NCI-H2196 treated with DMSO at 0.1 percent for 48 hours (cell line): ENCODE results near the gene GJB1.

Source experiments
- DNase-seq: peaks from one replicate; lab custom pipeline; 2025; ENCODE audit not compliant: unreplicated experiment; lab: John Stamatoyannopoulos, UW

GJB1 gene

DNA sequence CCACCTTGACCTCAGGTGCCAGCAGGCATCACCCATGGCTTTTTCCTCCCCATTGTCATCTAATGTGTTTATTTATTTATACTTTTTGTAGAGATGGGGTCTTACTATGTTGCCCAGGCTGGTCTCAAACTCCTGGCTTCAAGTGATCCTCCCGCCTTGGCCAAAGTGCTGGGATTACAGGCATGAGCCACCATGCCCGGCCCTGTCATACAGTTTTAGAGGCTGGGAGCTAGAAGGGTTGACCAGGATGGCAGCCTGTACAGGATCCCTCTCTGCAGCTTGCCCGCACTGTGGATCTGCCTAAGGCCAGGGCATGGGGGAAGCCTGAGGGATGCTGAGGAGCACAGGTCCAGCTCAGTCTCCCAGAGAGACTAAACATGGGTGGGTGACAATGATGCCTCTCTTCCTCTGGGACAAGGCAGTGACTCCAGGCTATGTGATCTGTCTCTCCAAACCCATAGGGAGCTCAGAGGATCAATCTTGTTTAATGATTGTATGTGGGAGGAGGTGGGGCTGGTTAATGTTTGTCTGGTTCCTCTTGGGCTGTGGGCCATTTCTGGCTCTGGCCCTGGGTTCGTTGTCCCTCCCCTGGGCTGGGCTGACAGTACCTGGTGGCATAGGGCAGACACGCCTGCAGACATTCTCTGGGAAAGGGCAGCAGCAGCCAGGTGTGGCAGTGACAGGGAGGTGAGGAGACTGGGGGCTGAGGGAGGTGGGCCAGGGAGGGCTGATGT is 8.3 kb upstream of the GJB1 start:
- peak; percentile 20 for DNase-seq

DNA sequence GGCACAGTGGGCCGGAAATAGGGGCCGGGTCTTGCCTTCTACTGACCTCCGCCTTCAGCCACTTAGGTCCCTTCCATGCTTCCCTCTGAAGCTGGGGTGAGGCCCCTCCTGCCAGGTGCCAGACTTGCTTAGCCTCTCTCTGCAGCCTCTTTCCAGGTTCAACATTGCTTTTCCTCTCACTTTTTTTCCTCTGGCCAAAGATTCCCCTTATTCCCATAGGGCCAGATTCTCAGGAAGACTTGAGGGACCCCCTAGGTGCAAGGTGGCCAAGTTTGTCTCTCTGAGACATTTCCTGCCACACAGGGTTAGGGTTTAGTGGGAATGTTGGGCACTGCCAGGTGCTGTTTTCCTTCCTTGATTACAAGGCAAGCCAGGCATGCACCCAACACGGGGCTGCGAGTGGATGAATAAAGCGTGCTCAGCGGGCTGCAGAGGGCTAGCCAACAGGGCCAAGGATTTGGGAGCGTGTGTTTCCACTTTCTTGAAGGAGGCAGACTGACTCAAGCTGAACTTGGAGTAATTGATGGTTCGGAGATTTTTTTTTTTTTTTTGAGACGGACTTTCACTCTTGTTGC is 7.6 kb upstream of the GJB1 start:
- no peak for DNase-seq

DNA sequence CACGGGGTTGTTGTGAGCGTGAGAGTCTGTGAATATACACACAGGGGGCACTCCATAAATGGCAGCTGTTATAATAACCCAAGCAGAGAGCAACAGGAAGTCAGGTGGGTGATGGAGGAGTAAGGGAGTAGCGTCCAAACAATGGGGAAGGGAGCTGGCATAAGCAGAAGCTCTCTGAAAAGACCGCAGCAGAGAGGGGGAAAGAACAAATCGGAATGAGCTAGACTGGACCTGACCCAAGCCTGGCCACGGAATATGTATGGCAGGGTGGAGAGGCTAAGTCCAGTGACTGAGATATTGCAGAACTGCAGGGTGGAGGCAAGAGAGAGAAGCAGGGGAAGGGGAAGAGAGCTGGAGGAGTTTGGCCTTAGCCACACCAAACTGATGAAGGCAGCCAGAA is 6.5 kb upstream of the GJB1 start:
- peak; percentile 44 for DNase-seq

DNA sequence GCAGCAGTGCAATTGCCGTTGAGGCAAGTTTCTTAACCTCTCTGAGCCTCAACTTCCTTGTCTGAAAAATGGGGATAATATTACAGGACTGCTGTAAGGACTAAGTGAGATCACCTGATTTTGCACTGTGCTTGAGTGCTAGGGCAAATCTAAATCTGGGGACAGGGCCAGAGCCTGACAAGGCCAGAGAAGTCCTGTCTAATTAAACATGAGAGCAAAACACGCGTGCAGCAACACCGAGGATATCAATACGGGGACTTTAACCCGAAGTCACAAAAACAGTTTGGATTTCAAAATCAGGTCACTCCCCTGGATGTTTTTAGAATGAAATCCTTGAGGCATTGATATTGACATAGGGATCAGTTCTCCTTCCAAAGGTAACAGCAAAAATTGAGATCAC is 5.7 kb upstream of the GJB1 start:
- no peak for DNase-seq

DNA sequence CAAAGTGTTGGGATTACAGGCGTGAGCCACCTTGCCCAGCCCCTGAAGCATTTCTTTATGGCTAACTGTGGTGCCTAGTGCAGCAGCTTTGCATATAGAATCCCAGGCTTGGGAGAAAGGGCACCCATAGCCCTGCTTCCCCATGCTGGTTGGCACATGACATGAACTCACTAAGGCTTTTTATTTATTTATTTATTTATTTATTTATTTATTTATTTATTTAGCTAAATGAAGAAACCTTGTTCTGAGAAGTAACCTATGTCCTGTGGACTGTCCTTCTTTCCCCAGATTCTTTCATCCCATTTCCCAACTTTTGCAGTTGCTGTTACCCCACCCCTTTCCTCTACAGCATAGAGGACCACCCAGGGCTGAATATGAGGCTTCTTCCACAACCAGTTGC is 1.9 kb upstream of the GJB1 start:
- no peak for DNase-seq

DNA sequence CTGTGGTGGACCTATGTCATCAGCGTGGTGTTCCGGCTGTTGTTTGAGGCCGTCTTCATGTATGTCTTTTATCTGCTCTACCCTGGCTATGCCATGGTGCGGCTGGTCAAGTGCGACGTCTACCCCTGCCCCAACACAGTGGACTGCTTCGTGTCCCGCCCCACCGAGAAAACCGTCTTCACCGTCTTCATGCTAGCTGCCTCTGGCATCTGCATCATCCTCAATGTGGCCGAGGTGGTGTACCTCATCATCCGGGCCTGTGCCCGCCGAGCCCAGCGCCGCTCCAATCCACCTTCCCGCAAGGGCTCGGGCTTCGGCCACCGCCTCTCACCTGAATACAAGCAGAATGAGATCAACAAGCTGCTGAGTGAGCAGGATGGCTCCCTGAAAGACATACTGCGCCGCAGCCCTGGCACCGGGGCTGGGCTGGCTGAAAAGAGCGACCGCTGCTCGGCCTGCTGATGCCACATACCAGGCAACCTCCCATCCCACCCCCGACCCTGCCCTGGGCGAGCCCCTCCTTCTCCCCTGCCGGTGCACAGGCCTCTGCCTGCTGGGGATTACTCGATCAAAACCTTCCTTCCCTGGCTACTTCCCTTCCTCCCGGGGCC is 1.2 kb downstream of the GJB1 start:
- DNase-seq: no peak

DNA sequence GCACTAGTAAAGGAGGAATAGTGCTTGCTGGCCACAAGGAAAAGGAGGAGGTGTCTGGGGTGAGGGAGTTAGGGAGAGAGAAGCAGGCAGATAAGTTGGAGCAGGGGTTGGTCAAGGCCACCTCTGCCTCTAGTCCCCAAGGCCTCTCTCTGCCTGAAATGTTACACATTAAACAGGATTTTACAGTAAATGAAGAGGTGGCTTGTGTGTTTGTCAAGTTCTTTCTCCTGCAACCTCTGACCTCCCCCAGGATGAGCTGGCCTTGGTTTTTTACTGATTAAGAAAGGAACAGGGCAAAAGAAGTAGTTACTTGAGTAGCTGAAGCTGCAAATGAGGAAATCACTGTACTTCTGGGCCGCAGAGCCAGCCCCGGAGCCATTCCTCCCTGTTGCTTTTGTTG is 2.0 kb downstream of the GJB1 start:
- DNase-seq: no peak

DNA sequence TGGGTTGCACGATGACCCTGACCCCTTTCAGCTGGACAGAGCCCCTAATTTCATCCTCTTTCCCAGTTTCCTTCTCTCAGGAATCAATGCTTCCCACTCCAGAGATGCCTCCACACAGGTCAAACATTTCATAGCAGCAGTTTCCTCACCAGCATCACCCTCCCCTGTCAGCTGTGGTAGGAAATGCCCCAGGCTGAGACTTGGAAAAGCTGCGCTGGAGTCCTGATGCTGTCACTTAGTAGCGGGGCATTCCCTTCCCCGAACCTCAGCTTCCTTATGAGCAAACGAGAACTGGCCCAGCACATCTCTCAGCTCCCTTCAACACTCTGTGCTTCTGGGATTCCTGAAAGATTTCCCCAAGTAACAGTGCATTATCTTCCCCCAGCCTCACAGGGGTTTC is 2.7 kb downstream of the GJB1 start:
- no peak for DNase-seq

DNA sequence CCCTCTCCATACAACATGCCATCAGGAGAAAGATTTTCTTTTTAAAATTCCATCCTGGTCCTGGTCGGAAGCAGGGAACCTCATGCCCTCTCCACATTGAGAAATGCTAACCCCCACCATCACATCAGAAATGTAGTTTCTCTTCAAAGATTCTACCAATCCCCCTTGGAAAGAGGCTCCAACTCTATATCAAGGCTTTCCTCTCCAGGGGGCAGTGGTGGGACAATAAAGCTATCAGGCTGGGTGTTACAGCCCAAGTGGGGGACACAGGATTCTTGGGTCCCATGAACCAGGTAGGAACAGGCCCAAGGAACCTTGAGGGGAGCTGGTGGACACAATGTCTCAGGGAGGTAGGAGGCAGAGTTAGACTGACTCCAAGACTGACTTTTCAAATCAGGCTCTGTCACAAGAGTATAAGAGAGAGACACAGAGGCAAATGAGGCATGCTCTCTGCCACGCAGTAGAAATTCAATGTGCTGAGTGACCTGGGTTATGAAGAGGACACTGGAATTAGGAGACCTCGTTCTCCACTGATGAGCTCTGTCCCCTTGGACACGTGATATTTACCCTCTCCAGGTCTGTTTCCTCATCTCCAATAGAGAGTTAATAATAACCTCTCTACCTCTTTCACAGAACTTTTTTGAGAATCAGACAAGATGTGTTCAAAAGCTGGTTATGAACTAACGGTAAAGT is 4.5 kb downstream of the GJB1 start:
- DNase-seq: no peak

DNA sequence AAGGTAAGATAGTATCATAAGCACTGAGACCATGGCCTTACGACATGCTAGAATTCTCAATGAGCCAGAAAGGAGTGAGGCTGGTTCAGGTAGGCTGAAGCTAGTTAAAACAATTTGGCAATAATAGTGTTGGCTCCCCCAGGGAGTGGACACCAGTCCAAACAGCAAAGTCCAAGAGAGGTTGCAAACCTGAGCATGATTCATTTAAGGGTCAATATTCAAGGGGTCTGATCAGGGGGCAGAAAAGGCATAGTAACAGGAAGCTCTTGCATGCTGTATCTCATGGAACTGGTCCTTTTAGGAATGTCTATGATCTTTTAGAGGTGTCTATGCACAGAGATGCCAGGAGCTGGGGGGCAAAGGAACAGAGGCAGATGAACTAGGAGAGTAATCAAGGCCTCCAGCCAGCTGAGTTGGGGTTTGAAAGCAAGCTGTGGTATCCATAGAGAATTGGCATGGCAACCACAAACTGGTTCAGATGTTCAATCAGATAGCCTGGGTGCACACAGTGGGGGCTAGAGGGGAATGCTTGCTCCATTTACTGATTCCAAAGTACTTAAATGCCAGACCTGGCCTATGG is 5.1 kb downstream of the GJB1 start:
- no peak for DNase-seq

DNA sequence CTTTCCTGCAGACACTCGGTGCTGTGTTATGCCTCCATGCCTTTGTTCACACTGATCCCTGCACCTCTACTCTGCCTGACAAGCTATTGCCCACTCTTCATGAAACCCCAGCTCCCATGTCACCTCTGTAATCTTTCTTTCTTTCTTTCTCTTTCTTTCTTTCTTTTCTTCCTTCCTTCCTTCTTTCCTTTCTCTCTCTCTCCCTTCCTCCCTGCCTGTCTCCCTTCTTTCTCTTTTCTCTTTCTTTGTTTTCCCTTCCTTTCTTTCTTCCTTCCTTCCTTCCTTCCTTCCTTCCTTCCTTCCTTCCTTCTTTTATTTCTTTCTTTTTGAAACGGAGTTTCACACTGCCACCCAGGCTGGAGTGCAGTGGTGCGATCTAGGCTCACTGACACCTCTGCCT is 12.5 kb downstream of the GJB1 start:
- no peak for DNase-seq

DNA sequence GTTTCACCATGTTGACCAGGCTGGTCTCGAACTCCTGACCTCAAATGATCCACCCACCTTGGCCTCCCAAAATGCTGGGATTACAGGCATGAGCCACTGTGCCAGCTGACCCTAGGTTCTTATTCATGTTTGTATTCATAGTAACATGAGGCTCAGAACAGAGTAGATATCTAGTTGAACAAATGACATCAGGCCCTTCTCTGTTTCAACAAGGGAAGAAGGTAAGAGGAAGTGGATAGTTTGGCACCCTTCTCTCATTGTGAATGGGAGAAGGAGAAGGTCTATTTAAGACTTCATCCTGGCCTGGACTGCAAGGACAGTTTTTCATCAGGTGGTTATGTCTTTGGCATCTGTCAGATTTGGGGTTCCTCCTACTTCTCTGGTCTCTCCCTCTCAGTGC is 13.8 kb downstream of the GJB1 start:
- DNase-seq: no peak

DNA sequence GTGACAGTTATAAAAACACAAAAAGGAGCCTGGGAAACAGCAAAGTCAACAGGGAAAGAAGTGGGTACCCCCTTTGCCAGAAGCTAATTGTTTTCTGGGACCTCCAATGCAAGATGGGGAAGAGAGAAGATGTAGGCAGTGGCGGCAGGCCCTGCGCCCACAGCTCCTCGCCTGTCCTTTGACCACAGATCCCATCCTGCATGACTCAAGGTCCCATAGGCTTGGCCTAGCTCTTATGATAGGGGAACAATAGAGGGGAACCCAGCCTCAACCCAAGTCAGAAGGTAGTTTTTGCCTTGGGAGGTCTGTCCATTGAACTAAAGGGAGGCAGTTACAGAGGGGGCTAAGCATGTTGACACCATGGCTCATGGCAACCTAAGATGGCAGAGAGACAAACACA is 16.8 kb downstream of the GJB1 start:
- DNase-seq: no peak

DNA sequence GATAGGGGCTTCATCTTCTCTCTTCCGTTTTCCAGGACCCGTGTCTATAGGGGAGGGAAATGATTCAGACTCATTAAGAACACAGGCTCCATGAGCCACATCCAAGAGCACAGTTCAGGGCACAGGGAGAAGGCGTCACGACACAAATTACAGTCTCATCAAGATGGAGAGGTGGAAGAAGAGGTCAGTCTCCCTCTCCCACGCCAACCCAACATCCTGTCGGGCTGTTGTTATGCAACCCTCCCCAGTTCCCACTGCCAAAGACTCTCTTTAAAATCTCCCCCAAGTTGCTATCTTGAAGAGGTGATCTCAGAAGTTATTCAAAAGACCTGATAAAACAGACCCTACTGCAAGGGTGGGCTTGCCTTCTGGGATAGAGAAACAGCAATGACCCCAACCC is 18.3 kb downstream of the GJB1 start:
- DNase-seq: no peak

DNA sequence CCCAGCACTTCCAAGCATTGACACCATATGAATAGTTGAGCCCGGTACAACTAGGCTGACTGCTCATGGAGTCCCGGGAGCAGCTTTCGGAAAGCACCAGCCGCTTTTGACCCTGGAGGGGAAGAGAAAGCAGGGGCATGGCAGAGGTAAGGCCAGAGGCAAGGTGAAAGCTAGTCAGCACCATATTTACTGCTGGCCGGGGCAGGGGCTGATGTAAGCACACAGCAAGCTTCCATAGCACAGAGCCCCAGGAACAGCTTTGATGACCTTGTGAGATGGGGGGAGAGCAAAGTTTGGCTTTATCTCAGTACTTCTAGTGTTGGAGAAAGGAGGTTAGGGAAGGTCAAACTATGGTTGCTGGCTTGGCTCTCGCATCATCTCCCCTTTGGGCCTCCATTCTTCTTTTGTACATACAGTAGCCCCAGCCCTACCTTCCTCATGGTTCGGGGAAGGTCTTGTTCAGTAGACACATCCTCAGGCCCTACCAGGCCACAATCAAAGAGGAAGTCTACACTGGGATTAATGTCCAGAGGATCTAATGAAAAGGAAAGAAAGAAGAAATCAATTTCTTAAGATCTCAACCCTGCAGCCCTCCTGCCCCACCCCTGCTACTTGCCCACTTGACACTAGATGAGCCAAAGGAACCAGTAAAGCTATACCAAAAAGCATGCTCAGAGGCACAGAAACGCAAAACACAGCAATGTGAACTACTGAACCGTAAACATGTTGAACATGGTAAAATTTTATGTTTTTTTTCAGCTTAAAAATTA is 21.5 kb downstream of the GJB1 start:
- no peak for DNase-seq

DNA sequence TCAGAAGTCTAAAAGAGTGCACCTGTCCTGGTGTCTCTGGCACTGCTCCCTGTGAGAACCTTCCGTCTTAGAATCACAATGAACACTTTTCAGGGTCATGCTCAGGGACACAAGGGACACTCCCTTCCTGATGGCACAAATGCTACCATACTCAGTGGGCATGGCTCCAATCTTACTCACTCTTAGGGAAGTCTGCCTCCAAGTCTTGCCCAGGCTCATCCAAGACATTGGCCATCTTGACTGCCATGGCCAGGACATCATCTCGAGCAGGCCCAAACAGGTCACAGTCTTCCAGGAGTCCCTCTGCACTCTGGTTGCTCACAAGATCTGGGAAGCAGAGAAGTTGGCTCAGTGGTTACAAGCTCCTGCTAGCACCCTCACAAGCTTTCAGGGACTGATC is 22.1 kb downstream of the GJB1 start:
- no peak for DNase-seq

DNA sequence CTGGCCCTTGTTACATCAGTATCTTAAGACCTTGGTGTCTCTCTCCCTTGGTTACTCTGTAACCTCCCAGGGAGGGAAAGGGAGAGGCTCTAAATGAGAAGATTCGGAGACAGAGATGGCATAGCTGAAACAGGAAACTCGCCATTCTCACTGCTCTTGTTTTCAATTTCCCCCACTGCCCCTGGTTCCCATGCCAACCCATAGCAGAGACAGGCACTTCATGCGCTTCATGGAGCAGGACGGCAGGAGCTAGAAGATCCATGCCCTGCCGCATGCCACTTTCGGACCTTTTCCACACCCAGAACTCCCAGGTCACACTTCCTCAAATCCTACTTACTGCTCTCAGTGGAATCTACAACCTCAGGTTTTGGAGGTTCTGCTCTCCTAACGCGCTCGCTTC is 27.8 kb downstream of the GJB1 start:
- no peak for DNase-seq

DNA sequence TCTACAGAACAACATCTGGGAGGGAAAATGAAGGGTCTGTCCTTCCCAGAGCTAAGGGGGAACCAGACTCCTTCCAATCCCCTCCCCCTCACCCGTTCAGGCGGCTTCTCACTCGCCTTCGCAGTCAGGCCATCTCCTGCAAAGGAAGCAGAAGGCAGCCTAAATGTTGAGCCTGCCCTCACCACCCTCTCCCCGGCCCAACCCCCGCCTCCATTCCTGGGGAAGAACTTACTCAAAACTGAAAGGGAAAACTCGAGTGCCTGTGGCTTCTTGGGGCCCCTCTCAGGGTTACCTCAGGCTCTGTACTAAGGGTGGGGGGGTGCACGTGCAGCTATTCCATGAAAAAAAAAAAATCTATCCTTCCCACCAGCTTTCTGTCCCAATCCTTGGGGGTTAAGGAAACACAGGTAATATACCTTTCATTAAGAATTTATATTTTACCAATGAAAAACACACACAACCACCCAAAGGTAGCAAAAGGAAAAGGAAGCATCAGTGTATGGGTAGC is 28.5 kb downstream of the GJB1 start:
- DNase-seq: no peak

DNA sequence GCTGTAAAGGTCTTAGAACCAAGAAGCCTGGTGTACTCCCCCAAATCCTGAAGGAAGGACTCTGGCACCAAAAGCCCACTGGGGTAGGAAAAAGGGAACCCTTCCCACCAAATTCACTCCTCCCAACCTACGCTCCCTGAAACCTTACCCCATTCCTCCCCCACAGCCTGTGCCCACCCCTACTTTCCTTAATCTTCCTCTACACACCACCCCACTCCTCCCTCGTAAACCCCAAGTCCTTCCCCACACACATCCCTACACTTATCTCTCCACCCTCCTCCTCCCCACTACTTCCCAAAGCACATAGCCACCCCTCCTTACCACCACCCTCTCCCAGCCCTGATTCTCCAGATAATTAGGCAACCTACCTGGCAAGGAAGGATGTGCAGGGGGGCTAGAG is 29.2 kb downstream of the GJB1 start:
- no peak for DNase-seq

DNA sequence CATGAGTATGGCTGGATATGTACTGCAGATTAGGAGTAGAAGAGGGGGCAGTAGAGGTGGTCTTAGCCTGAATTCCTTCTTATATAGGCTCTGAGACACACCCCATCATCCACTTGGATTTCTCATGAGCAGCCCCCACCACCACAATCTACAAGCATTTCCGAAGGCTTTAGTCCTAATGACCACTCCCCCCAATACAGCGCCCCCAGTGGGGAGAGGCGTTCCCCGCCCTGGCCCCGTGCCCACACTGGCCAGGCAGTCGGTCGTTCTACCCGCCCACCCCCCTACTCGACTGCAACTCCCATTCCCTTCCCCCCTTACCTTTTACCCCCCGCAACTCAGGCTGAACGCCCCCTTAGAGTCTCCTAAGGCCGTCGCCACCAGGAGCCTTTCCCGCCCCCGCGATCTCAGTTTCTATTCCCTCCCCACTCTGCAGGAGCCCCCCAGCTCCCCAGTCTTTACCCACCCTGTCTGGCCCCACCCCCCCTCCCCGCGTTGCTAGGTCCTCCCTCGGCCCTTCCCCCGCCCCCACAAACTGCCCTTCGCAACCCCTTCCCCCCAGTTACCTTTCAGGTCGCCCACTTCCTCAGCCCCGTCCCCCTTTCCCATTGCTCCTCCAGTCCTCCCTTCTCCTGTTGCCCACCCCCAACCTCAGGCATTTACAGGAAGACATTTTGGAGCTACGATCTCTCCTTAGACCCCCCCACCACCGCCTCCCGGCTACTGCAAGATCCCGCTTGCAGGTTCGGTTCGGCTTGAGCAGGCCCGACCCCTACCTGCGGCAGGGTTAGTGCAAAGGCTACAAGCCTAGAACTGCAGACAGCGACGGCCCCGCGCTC is 30.4 kb downstream of the GJB1 start:
- DNase-seq: peak; percentile 2
